DND-41 (cell line): Measurements from ENCODE around the gene ACTMAP.

Experiments used
- ATAC-seq: fragments of 200-7000 bp; cut with Tn5 transposase; 3 replicates; pipeline ENCODE4 v1.9.1; 2021; ENCODE audit warnings: low read depth; ENCODE audit not compliant: insufficient read depth
- DNase-seq: peaks from one replicate; pipeline ENCODE4 v3.0.0-alpha.2; 2020
- H2AFZ ChIP-seq: 2 replicates; pipeline ENCODE4 v1.6.0; 2012; ENCODE audit warnings: low read depth, low read length
- H3K27ac ChIP-seq: 2 replicates; pipeline ENCODE4 v1.5.1; 2012; ENCODE audit warnings: low read length, inconsistent platforms
- H3K27me3 ChIP-seq: fragments of 200-600 bp; sonication (generic); 2 replicates; pipeline ENCODE4 v1.6.0; 2012; ENCODE audit warnings: low read length, mild to moderate bottlenecking, inconsistent platforms; ENCODE audit not compliant: insufficient read depth, poor library complexity
- H3K36me3 ChIP-seq: 2 replicates; pipeline ENCODE4 v1.5.1; 2012; ENCODE audit warnings: low read length, inconsistent platforms; ENCODE audit not compliant: insufficient read depth
- H3K4me1 ChIP-seq: 2 replicates; pipeline ENCODE4 v1.5.1; 2012; ENCODE audit warnings: mild to moderate bottlenecking, low read length; ENCODE audit not compliant: insufficient read depth
- H3K4me2 ChIP-seq: 2 replicates; pipeline ENCODE4 v1.6.0; 2012; ENCODE audit warnings: mild to moderate bottlenecking, moderate library complexity, low read length, inconsistent platforms; ENCODE audit not compliant: insufficient read depth
- H3K4me3 ChIP-seq, 2 experiments: fragments of 200-600 bp in 1 of 2; shearing (Covaris generic) in 1 of 2; 2 replicates each; pipeline ENCODE4 v1.5.1; 2012 to 2016; ENCODE audit warnings: inconsistent platforms in 2 of 2, low read length in 2 of 2, mild to moderate bottlenecking in 2 of 2, low read depth in 1 of 2, moderate library complexity in 1 of 2
- H3K79me2 ChIP-seq: 2 replicates; pipeline ENCODE4 v1.6.0; 2012; ENCODE audit warnings: low read length, inconsistent platforms; ENCODE audit not compliant: insufficient read depth
- H3K9ac ChIP-seq: 2 replicates; pipeline ENCODE4 v1.6.0; 2012; ENCODE audit warnings: low read depth, mild to moderate bottlenecking, inconsistent platforms, low read length, moderate library complexity
- H3K9me3 ChIP-seq: 2 replicates; pipeline ENCODE4 v1.5.1; 2012; ENCODE audit warnings: low read length, moderate library complexity, mild to moderate bottlenecking, inconsistent platforms; ENCODE audit not compliant: insufficient read depth, severe bottlenecking
- H4K20me1 ChIP-seq: 2 replicates; pipeline ENCODE4 v1.6.0; 2012; ENCODE audit warnings: low read length; ENCODE audit not compliant: insufficient read depth
- EZH2 ChIP-seq: IDR thresholded peaks from 3 replicates; pipeline ENCODE4 v1.6.1; 2012; ENCODE audit warnings: borderline replicate concordance, low read depth, mild to moderate bottlenecking, moderate library complexity, low read length, inconsistent platforms; ENCODE audit not compliant: severe bottlenecking
- TF ChIP-seq, protein P1 (sequence below): IDR thresholded peaks from 2 replicates; pipeline ENCODE4 v1.5.1; 2012; ENCODE audit warnings: borderline replicate concordance, low read length, moderate library complexity, mild to moderate bottlenecking; ENCODE audit not compliant: poor library complexity, severe bottlenecking; ENCODE audit errors: extremely low read depth

ACTMAP gene

DNA sequence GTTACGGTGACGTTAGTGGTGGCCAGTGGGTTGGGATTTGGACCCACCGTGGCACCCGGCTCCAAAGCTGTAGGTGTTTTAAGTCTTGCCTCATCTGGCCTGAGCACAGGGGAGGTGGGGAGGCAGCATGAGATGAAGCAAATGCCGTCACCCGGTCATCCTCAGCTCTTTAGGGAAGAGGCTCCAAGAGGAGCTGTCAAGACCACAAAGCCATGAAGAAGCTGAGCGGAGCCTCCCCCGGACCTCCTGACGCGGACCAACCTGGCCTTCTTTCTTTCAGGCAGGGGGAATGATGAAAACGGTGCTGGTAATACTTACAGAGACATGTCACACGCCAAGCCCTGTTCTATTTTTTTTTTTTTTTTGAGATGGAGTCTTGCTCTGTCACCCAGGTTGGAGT is 7.4 kb downstream of the ACTMAP start:
- peaks cover 24% of the 10 kb centered on the region for H3K36me3 ChIP-seq
- H3K4me1 ChIP-seq, result peaks cover 3% of the 10 kb centered on the region; the same call in 1 of the 2 replicates
- no peak overlapping the region for H3K4me3 ChIP-seq
- no peak overlapping the region for H3K27ac ChIP-seq
- no peaks in the 10 kb centered on the region for H3K9me3 ChIP-seq
- H3K9ac ChIP-seq, result no peak overlapping the region
- TF ChIP-seq, protein P1, sequence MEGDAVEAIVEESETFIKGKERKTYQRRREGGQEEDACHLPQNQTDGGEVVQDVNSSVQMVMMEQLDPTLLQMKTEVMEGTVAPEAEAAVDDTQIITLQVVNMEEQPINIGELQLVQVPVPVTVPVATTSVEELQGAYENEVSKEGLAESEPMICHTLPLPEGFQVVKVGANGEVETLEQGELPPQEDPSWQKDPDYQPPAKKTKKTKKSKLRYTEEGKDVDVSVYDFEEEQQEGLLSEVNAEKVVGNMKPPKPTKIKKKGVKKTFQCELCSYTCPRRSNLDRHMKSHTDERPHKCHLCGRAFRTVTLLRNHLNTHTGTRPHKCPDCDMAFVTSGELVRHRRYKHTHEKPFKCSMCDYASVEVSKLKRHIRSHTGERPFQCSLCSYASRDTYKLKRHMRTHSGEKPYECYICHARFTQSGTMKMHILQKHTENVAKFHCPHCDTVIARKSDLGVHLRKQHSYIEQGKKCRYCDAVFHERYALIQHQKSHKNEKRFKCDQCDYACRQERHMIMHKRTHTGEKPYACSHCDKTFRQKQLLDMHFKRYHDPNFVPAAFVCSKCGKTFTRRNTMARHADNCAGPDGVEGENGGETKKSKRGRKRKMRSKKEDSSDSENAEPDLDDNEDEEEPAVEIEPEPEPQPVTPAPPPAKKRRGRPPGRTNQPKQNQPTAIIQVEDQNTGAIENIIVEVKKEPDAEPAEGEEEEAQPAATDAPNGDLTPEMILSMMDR, result no peak
- no peak for TF ChIP-seq EZH2
- H2AFZ ChIP-seq, result no peak overlapping the region
- H3K79me2 ChIP-seq, result peaks cover 4% of the 10 kb centered on the region
- ATAC-seq (no peak), DNase-seq (no peak)
- no peaks in the 10 kb centered on the region for H4K20me1 ChIP-seq
- H3K27me3 ChIP-seq, result no peaks in the 10 kb centered on the region
- no peak overlapping the region for H3K4me2 ChIP-seq

DNA sequence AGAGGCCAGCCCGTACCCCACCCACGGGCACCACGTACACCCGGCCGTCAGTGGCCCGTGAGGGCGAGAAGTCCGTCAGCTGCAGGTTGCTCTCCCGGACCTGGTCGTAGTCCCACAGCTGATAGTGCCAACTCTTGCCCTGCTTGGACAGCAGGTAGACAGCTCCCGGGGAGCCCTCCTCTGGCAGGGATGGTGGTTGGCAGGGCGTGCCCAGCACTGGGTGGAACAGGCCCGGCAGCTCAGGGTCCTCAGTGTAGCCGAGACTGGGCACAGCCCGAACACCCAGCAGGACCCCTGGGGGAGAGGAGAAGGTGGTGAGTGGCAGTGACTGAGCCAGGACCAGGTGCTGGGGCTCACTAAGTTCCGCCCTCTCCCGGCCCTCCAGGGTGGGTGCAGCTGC is 7.8 kb downstream of the ACTMAP start:
- no peaks in the 10 kb centered on the region for H3K9me3 ChIP-seq
- no peak overlapping the region for H3K9ac ChIP-seq
- ATAC-seq, result peak; percentile 27; the same call in 1 of the 3 replicates

DNA sequence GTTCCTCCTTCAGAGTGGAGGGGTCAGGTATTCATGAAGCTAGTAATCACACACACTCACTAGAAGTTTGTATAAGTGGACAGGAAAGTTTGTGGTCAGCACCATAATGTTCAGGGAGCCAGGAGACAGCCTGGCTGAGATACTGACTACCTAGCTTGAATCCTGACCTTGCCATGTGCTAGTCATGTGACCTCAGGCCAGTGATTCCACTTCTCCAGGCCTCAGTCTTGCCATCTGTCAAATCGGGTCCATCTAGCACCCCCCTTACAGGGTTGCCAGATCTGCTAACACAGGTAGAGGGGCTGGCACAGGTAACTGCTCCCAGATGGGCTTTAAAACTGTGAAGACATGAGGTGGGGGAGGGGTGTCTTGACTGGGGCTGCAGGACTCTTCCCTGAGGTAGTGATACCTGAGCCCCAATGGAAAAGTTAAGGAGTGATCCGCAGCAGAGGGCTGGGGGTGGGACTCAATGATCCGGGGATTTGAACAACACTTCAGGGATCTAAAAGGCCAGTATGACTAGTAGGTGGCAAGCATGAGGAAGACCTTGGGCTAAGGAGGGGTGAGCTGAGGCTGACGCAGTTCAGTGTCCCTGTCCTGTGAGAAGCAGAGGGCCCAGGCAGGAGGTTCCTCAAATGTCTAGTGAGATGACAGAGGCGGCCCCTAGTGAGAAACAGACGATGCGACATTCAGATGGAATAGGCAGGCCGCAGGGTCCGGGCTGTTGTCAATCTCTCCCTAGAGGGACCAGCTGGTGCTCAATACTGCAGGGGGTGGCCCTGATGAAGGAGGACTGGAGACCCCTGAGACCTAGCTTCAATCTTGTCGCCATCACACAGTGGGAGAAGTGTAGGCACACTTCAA is 8.5 kb downstream of the ACTMAP start:
- Histone ChIP-seq H4K20me1 (no peaks in the 10 kb centered on the region), H3K27me3 (no peaks in the 10 kb centered on the region), H3K36me3 (peaks cover 34% of the 10 kb centered on the region), H3K4me1 (no peaks in the 10 kb centered on the region), H3K9ac (no peak overlapping the region), H3K27ac (no peak overlapping the region), H3K4me3 (no peak overlapping the region), H3K4me2 (no peak overlapping the region), H3K9me3 (no peaks in the 10 kb centered on the region), H3K79me2 (no peaks in the 10 kb centered on the region), H2AFZ (no peak overlapping the region)
- TF ChIP-seq, protein P1, result peak; percentile 4
- TF ChIP-seq EZH2, result no peak
- DNase-seq (no peak), ATAC-seq (0 out of 3 replicates have a peak, but pooled peaks have one; percentile 4)

More for the DNA sequence above, 7.8 kb downstream of the ACTMAP start:
- H3K4me2 ChIP-seq, result no peak overlapping the region
- H3K27ac ChIP-seq, result no peak overlapping the region
- H3K79me2 ChIP-seq, result peaks cover under 1% of the 10 kb centered on the region; the same call in 1 of the 2 replicates
- H3K27me3 ChIP-seq, result no peaks in the 10 kb centered on the region
- H2AFZ ChIP-seq, result no peak overlapping the region
- H3K4me1 ChIP-seq, result no peaks in the 10 kb centered on the region
- no peak overlapping the region for H3K4me3 ChIP-seq
- TF ChIP-seq, protein P1, result no peak
- TF ChIP-seq EZH2, result no peak
- H3K36me3 ChIP-seq, result peaks cover 27% of the 10 kb centered on the region
- DNase-seq, result no peak
- H4K20me1 ChIP-seq, result no peaks in the 10 kb centered on the region
